Nephron (organoid): ENCODE data around the gene ITGA2.

Source experiments
- H3K27ac Mint-ChIP-seq, 3 experiments: 2 replicates each; pipeline ENCODE4 v1.8.0; 2020; ENCODE audit warnings: mixed read lengths in 3 of 3, mild to moderate bottlenecking in 2 of 3, moderate library complexity in 1 of 3
- H3K27me3 Mint-ChIP-seq: 2 replicates; pipeline ENCODE4 v1.8.0; 2021; ENCODE audit warnings: low read depth, mild to moderate bottlenecking, moderate library complexity, mixed read lengths
- H3K36me3 Mint-ChIP-seq: 2 replicates; pipeline ENCODE4 v1.8.0; 2020; ENCODE audit warnings: low read depth, mixed read lengths
- H3K4me1 Mint-ChIP-seq: 2 replicates; pipeline ENCODE4 v1.8.0; 2020; ENCODE audit warnings: mixed read lengths
- H3K4me3 Mint-ChIP-seq, 3 experiments: 2 replicates each; pipeline ENCODE4 v1.8.0; 2020; ENCODE audit warnings: mild to moderate bottlenecking in 3 of 3, mixed read lengths in 3 of 3, moderate library complexity in 2 of 3
- H3K9me3 Mint-ChIP-seq: 2 replicates; pipeline ENCODE4 v1.8.0; 2020; ENCODE audit warnings: mixed read lengths
- CTCF ChIP-seq, 3 experiments: fragments of 200-600 bp; sonication (generic); IDR thresholded peaks; one replicate each; pipeline ENCODE4 v1.5.0; 2021; ENCODE audit warnings: antibody characterized with exemption in 3 of 3; ENCODE audit not compliant: unreplicated experiment in 3 of 3

ITGA2 gene

GRCh38 chr5:52990528-52990925, 1.4 kb downstream of the ITGA2 start:
- peaks cover 15% of the 10 kb centered on the region for H3K9me3 Mint-ChIP-seq
- TF ChIP-seq CTCF (IDR thresholded peaks at IDR 0.05; ENCODE audit: unreplicated experiment in 3 of 3) = no peak
- peak overlapping the region in 2 of 3 experiments; percentile 33 to 75 for H3K27ac Mint-ChIP-seq
- H3K27me3 Mint-ChIP-seq = peaks cover 62% of the 10 kb centered on the region
- H3K36me3 Mint-ChIP-seq = no peaks in the 10 kb centered on the region
- peaks cover 9% of the 10 kb centered on the region for H3K4me1 Mint-ChIP-seq
- H3K4me3 Mint-ChIP-seq = peak overlapping the region; percentile 81 to 83 (median 82)

- no peak overlapping the region for H3K27ac Mint-ChIP-seq
- no peaks in the 10 kb centered on the region for H3K36me3 Mint-ChIP-seq
- H3K4me1 Mint-ChIP-seq = peaks cover 9% of the 10 kb centered on the region
- H3K27me3 Mint-ChIP-seq = peaks cover 40% of the 10 kb centered on the region
- H3K4me3 Mint-ChIP-seq = no peak overlapping the region
- TF ChIP-seq CTCF (IDR thresholded peaks at IDR 0.05; ENCODE audit: unreplicated experiment in 3 of 3) = no peak
- H3K9me3 Mint-ChIP-seq = no peaks in the 10 kb centered on the region
These were observed 4.2 kb downstream of the ITGA2 start for GRCh38 chr5:52993367-52993766.

DNA sequence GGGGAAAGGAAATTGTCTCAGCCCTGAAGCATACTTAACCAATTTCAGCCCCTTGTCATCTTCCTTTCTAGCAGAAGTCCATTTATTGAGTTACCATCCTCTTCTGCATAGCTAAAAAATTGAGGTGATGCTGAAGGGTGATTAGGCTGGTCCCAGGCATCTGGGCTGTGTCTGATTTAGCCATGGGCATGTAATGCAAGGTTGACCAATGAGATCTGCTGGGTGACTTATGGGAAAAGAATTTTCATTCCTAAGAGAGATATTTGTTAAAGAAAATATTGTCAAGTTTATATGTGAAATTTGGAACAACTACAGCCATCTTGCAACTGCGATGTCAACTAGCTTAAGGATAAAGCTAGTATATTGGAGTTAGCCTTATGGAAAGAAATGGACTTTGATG, 5.1 kb downstream of the ITGA2 start:
- Mint-ChIP-seq H3K27ac (no peak overlapping the region), H3K27me3 (peaks cover 34% of the 10 kb centered on the region), H3K4me3 (no peak overlapping the region), H3K36me3 (no peaks in the 10 kb centered on the region), H3K9me3 (no peaks in the 10 kb centered on the region), H3K4me1 (peaks cover 9% of the 10 kb centered on the region)
- no peak for TF ChIP-seq CTCF (IDR thresholded peaks at IDR 0.05; ENCODE audit: unreplicated experiment in 3 of 3)

DNA sequence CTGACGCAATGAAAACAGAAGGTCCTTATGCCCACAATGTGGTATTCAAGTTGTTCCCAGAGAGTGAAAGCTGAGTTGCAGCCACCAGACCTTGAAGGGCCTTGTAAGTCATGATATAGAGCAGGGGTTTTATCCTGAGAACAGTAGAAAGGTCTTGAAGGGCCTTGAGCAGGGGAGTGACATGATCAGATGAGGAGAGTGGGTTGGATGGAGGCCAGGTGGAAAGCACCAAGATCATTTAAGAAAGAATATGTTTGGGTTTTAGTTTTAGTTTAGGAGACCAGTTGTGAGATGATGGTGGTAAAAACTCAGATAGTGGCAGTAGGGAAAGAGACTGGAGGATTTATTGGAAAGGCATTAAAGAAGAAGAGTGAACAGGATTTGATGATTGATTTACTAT, 5.9 kb downstream of the ITGA2 start:
- H3K4me3 Mint-ChIP-seq = no peak overlapping the region
- no peak for TF ChIP-seq CTCF (IDR thresholded peaks at IDR 0.05; ENCODE audit: unreplicated experiment in 3 of 3)
- peaks cover 26% of the 10 kb centered on the region for H3K27me3 Mint-ChIP-seq
- H3K4me1 Mint-ChIP-seq = peaks cover 7% of the 10 kb centered on the region
- H3K9me3 Mint-ChIP-seq = no peaks in the 10 kb centered on the region
- H3K36me3 Mint-ChIP-seq = no peaks in the 10 kb centered on the region
- no peak overlapping the region for H3K27ac Mint-ChIP-seq

DNA sequence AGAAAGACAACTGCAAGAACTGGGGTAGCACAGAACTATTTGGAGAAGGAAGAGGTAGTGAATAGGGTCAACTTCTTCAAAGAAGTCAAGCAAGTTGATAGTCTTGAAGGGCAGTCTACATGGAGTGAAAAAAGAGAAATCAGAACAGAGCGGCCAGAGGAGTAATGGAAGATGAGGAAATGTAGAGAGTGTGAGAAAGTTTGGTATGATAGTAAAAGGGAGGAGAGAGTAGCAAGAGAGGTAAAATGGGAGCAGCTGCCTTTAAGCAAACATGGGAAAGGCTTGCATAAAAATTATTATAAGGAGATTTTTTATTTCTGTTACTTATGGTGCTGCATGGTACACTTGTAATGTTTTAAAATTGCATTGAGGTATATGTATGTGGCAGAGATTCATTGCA, 6.8 kb downstream of the ITGA2 start:
- no peak overlapping the region for H3K27ac Mint-ChIP-seq
- peaks cover 18% of the 10 kb centered on the region for H3K27me3 Mint-ChIP-seq
- H3K9me3 Mint-ChIP-seq = no peaks in the 10 kb centered on the region
- H3K4me3 Mint-ChIP-seq = no peak overlapping the region
- no peak for TF ChIP-seq CTCF (IDR thresholded peaks at IDR 0.05; ENCODE audit: unreplicated experiment in 3 of 3)
- no peaks in the 10 kb centered on the region for H3K36me3 Mint-ChIP-seq
- peaks cover 4% of the 10 kb centered on the region for H3K4me1 Mint-ChIP-seq

GRCh38 chr5:52996979-52997378, 7.8 kb downstream of the ITGA2 start:
- H3K27ac Mint-ChIP-seq = no peak overlapping the region
- H3K27me3 Mint-ChIP-seq = peaks cover 13% of the 10 kb centered on the region
- peaks cover 4% of the 10 kb centered on the region for H3K4me1 Mint-ChIP-seq
- no peaks in the 10 kb centered on the region for H3K36me3 Mint-ChIP-seq
- no peak for TF ChIP-seq CTCF (IDR thresholded peaks at IDR 0.05; ENCODE audit: unreplicated experiment in 3 of 3)
- H3K4me3 Mint-ChIP-seq = peak overlapping the region in 1 of 3 experiments; percentile 26
- no peaks in the 10 kb centered on the region for H3K9me3 Mint-ChIP-seq
